Glutamatergic neuron (in vitro differentiated cells): Measurements from ENCODE around the gene IFNAR2. TPM values are rescaled to one million over a fixed set of nuclear protein-coding genes. Genes with fewer than 3 reads are reported as not detected.
A peak's percentile ranks its signal among the peaks of the same experiment; 100 is the strongest.

ENCODE experiments used
- DNase-seq: peaks from one replicate; pipeline ENCODE4 v3.0.0; 2022
- H3K27ac Mint-ChIP-seq: one replicate; pipeline ENCODE4 v1.8.0; 2020; ENCODE audit warnings: mild to moderate bottlenecking, mixed read lengths, inconsistent platforms; ENCODE audit not compliant: unreplicated experiment
- H3K27me3 Mint-ChIP-seq: one replicate; pipeline ENCODE4 v1.8.0; 2020; ENCODE audit warnings: mild to moderate bottlenecking, moderate library complexity, mixed read lengths, inconsistent platforms; ENCODE audit not compliant: unreplicated experiment
- H3K36me3 Mint-ChIP-seq: one replicate; pipeline ENCODE4 v1.8.0; 2020; ENCODE audit warnings: mild to moderate bottlenecking, mixed read lengths, inconsistent platforms; ENCODE audit not compliant: unreplicated experiment
- H3K4me1 Mint-ChIP-seq: one replicate; pipeline ENCODE4 v1.8.0; 2020; ENCODE audit warnings: mild to moderate bottlenecking, low read depth, mixed read lengths, inconsistent platforms; ENCODE audit not compliant: unreplicated experiment
- H3K4me3 Mint-ChIP-seq: one replicate; pipeline ENCODE4 v1.8.0; 2020; ENCODE audit warnings: mild to moderate bottlenecking, mixed read lengths, inconsistent platforms; ENCODE audit not compliant: unreplicated experiment
- H3K9me3 Mint-ChIP-seq: one replicate; pipeline ENCODE4 v1.8.0; 2020; ENCODE audit warnings: mild to moderate bottlenecking, moderate library complexity, mixed read lengths, inconsistent platforms; ENCODE audit not compliant: unreplicated experiment
- CTCF ChIP-seq: fragments of 200-600 bp; sonication (generic); IDR thresholded peaks from one replicate; pipeline ENCODE4 v1.5.0; 2021; ENCODE audit not compliant: partially characterized antibody, unreplicated experiment
- total RNA-seq: library from RNA; stranded (reverse); fragmentation: NEBNext Ultra II Directional; extraction: Animal tissue kit (Norgen Biotek cat#: 25700); gene quantifications from one replicate; pipeline ENCODE4 v1.2.1, GENCODE V29; 2021; ENCODE audit not compliant: unreplicated experiment

Gene IFNAR2
- total RNA-seq, 1 donor from 2014 or later = 6.9 TPM

DNA sequence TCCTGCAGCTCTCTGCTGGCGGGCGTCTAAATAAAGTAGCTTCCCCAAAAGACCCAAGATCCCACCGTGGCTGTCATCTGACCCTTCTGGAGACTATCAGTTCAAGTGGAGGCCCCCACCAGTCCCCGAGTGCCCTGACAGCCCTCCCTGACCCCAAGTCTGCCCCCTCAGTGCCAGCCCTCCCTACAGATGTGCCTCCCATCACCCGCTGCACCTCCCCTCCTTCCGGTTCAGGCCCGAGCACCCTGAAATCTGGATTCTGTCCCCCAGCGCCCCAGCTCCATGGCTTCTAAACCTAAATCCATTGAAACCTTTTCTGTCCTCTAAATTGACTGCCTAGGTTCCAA, 37.0 kb downstream of the IFNAR2 start:
- Mint-ChIP-seq H3K27ac (no peak overlapping the region), H3K27me3 (peaks cover 6% of the 10 kb centered on the region), H3K9me3 (peaks cover 9% of the 10 kb centered on the region), H3K4me1 (peaks cover 7% of the 10 kb centered on the region), H3K4me3 (peak overlapping the region; percentile 93), H3K36me3 (no peaks in the 10 kb centered on the region)
- TF ChIP-seq CTCF = no peak
- no peak for DNase-seq

GRCh38 chr21:33267250-33267649, 37.5 kb downstream of the IFNAR2 start:
- Mint-ChIP-seq H3K27me3 (peaks cover 6% of the 10 kb centered on the region), H3K4me3 (peak overlapping the region; percentile 93), H3K4me1 (peaks cover 7% of the 10 kb centered on the region), H3K27ac (no peak overlapping the region), H3K9me3 (peaks cover 9% of the 10 kb centered on the region), H3K36me3 (no peaks in the 10 kb centered on the region)
- TF ChIP-seq CTCF = no peak
- DNase-seq = no peak

DNA sequence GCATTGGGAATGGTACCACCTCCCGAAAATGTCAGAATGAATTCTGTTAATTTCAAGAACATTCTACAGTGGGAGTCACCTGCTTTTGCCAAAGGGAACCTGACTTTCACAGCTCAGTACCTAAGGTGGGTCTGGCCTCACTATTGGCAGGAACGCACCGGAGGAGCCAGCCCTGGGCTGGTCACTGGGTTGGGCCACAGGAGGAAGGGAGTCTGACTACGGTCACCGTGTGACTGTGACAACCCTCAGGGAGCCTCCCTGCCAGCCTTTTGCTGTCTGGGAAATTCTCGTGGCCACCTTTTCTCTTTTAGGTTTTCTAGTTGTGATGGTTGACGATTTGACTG, 38.6 kb downstream of the IFNAR2 start:
- peaks cover 9% of the 10 kb centered on the region for H3K9me3 Mint-ChIP-seq
- H3K4me1 Mint-ChIP-seq = peaks cover 7% of the 10 kb centered on the region
- TF ChIP-seq CTCF = no peak
- no peak for DNase-seq
- H3K27me3 Mint-ChIP-seq = peaks cover 6% of the 10 kb centered on the region
- H3K27ac Mint-ChIP-seq = no peak overlapping the region
- no peak overlapping the region for H3K4me3 Mint-ChIP-seq
- peaks cover 5% of the 10 kb centered on the region for H3K36me3 Mint-ChIP-seq

- TF ChIP-seq CTCF = no peak
- Mint-ChIP-seq H3K4me1 (peaks cover 7% of the 10 kb centered on the region), H3K36me3 (peaks cover 5% of the 10 kb centered on the region), H3K27me3 (peaks cover 6% of the 10 kb centered on the region), H3K4me3 (no peak overlapping the region), H3K27ac (no peak overlapping the region), H3K9me3 (peaks cover 9% of the 10 kb centered on the region)
- DNase-seq = no peak
Measured at GRCh38 chr21:33268737-33269441, 39.2 kb downstream of the IFNAR2 start.

GRCh38 chr21:33270986-33271385, 41.2 kb downstream of the IFNAR2 start:
- peaks cover 7% of the 10 kb centered on the region for H3K9me3 Mint-ChIP-seq
- H3K27me3 Mint-ChIP-seq = peaks cover 5% of the 10 kb centered on the region
- H3K36me3 Mint-ChIP-seq = peaks cover 5% of the 10 kb centered on the region
- no peak for TF ChIP-seq CTCF
- H3K4me3 Mint-ChIP-seq = no peak overlapping the region
- no peak overlapping the region for H3K27ac Mint-ChIP-seq
- DNase-seq = no peak
- peaks cover 4% of the 10 kb centered on the region for H3K4me1 Mint-ChIP-seq
